ENCODE measurements around the gene MARVELD1. TPM values are rescaled to one million over a fixed set of nuclear protein-coding genes. Genes with fewer than 3 reads are reported as not detected.

MARVELD1 gene
- total RNA-seq, 1 experiment from 2014 or later: 53.1 TPM

DNA sequence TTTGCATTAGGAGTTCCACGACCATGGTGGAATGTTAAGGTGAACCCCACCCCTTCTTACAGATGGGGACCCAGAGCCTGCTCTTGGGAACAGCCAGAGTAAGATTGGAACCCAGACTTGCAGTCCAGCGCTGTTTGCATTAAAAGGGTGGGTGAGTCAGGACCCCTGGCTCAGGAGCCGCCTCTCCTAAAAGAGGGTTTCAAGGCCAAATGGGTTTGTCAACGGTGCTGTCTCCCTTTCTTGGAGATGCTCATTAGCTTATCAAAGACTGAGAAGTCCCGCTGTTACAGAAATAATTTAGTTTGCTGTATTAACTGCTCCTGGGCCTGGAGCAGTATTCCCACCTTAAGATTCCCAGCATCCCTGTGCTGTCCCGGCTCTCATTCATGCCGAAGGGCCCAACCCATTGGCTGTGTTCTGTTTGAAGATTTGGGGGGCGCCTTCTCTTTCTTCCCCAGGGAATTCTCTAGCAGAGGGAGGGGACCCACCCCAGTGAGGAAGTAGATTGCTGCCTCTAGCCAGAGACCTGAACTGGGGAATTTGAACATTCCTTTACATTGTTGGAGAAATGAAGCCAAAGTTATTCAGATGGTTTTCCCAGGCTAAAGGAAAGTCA lies 1.8 kb downstream of the MARVELD1 start:
- no peak for TF ChIP-seq SIN3A (IDR thresholded peaks at IDR 0.05; ENCODE audit: borderline replicate concordance, insufficient read depth, low read depth, low read length)
- no peak for TF ChIP-seq TCF7L2 (IDR thresholded peaks at IDR 0.05; ENCODE audit: low read depth, low read length)
- TF ChIP-seq POLR2AphosphoS5 (IDR thresholded peaks at IDR 0.05; ENCODE audit: low read depth, low read length): no peak
- TF ChIP-seq, protein P1, sequence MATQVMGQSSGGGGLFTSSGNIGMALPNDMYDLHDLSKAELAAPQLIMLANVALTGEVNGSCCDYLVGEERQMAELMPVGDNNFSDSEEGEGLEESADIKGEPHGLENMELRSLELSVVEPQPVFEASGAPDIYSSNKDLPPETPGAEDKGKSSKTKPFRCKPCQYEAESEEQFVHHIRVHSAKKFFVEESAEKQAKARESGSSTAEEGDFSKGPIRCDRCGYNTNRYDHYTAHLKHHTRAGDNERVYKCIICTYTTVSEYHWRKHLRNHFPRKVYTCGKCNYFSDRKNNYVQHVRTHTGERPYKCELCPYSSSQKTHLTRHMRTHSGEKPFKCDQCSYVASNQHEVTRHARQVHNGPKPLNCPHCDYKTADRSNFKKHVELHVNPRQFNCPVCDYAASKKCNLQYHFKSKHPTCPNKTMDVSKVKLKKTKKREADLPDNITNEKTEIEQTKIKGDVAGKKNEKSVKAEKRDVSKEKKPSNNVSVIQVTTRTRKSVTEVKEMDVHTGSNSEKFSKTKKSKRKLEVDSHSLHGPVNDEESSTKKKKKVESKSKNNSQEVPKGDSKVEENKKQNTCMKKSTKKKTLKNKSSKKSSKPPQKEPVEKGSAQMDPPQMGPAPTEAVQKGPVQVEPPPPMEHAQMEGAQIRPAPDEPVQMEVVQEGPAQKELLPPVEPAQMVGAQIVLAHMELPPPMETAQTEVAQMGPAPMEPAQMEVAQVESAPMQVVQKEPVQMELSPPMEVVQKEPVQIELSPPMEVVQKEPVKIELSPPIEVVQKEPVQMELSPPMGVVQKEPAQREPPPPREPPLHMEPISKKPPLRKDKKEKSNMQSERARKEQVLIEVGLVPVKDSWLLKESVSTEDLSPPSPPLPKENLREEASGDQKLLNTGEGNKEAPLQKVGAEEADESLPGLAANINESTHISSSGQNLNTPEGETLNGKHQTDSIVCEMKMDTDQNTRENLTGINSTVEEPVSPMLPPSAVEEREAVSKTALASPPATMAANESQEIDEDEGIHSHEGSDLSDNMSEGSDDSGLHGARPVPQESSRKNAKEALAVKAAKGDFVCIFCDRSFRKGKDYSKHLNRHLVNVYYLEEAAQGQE (IDR thresholded peaks at IDR 0.05; ENCODE audit: insufficient read depth in 1 of 2, low read depth in 2 of 2, low read length in 1 of 2): no peak
- no peak for TF ChIP-seq CTCF (IDR thresholded peaks at IDR 0.05)
- intact Hi-C loops (cut with micrococcal nuclease; ENCODE audit: unreplicated experiment): no loop called here
- in situ Hi-C loops (cut with HindIII; ENCODE audit: low pct_unique_long_range_greater_than_20kb, low sequenced_read_pairs): no loop called here
- 0 out of 2 replicates have a peak, but pooled peaks cover 4% of the 10 kb centered on the region for H3K36me3 ChIP-seq (ENCODE audit: control insufficient read depth, insufficient read depth, low read length)
- peaks cover 21% of the 10 kb centered on the region for H3K4me1 ChIP-seq (ENCODE audit: control insufficient read depth, insufficient read depth, low read length)
- BruUV-seq (replicated peaks): no TSS peak
- no peaks in the 10 kb centered on the region for H3K9me3 ChIP-seq (ENCODE audit: control insufficient read depth, insufficient read depth, low read depth, low read length)
- POLR2A ChIA-PET: no interaction called here
- H3K27ac ChIP-seq (ENCODE audit: low read length): peak overlapping the region; percentile 83
- peak overlapping the region; percentile 73 to 74 for H3K4me3 ChIP-seq (ENCODE audit: low read depth in 2 of 2, low read length in 2 of 2)
- no peak for DNase-seq (ENCODE audit: low read depth, low spot score)
- ATAC-seq: no peak
- CTCF ChIA-PET: no interaction called here
- no peaks in the 10 kb centered on the region for H3K27me3 ChIP-seq (ENCODE audit: control insufficient read depth, insufficient read depth, low read length)

GRCh38 chr10:97717627-97718026 lies 4.1 kb downstream of the MARVELD1 start:
- Histone ChIP-seq H3K27ac (ENCODE audit: low read length) (no peak overlapping the region), H3K9me3 (ENCODE audit: control insufficient read depth, insufficient read depth, low read depth, low read length) (no peaks in the 10 kb centered on the region), H3K36me3 (ENCODE audit: control insufficient read depth, insufficient read depth, low read length) (0 out of 2 replicates have a peak, but pooled peaks cover 4% of the 10 kb centered on the region), H3K27me3 (ENCODE audit: control insufficient read depth, insufficient read depth, low read length) (no peaks in the 10 kb centered on the region), H3K4me1 (ENCODE audit: control insufficient read depth, insufficient read depth, low read length) (peaks cover 21% of the 10 kb centered on the region), H3K4me3 (ENCODE audit: low read depth in 2 of 2, low read length in 2 of 2) (no peak overlapping the region)
- TF ChIP-seq POLR2AphosphoS5 (IDR thresholded peaks at IDR 0.05; ENCODE audit: low read depth, low read length): no peak
- TF ChIP-seq CTCF (IDR thresholded peaks at IDR 0.05): no peak
- TF ChIP-seq TCF7L2 (IDR thresholded peaks at IDR 0.05; ENCODE audit: low read depth, low read length): no peak
- no peak for TF ChIP-seq SIN3A (IDR thresholded peaks at IDR 0.05; ENCODE audit: borderline replicate concordance, insufficient read depth, low read depth, low read length)
- TF ChIP-seq, protein P1 (IDR thresholded peaks at IDR 0.05; ENCODE audit: insufficient read depth in 1 of 2, low read depth in 2 of 2, low read length in 1 of 2): no peak
- in situ Hi-C loops (cut with HindIII; ENCODE audit: low pct_unique_long_range_greater_than_20kb, low sequenced_read_pairs) (no loop called here), intact Hi-C loops (cut with micrococcal nuclease; ENCODE audit: unreplicated experiment) (no loop called here)
- TSS peak; percentile 63 for BruUV-seq (replicated peaks)
- ChIA-PET POLR2A (no interaction called here), CTCF (no interaction called here)
- DNase-seq (ENCODE audit: low read depth, low spot score): no peak
- ATAC-seq: no peak

Measured in Panc1 (cell line).